Pancreas (tissue), 10 donors: ENCODE results near the gene ARHGAP8. TPM values are rescaled to one million over a fixed set of nuclear protein-coding genes. Genes with fewer than 3 reads are reported as not detected.

Source experiments
- ATAC-seq, 4 donors: fragments of 200-7000 bp; cut with Tn5 transposase; one replicate each; pipeline versions ENCODE4 v1.8.0 to v1.9.1; 2020; ENCODE audit warnings: mild to moderate bottlenecking in 4 of 4, moderate library complexity in 4 of 4
- DNase-seq, 6 donors: peaks; one replicate each; pipeline ENCODE4 v3.0.0-alpha.2; 2020
- FAIRE-seq: peaks from 2 replicates; lab custom pipeline; 2012; peaks lifted over from hg19 to GRCh38; lab: Jason Lieb, UNC
- H3K27ac ChIP-seq, 4 donors: fragments of 200-600 bp; sonication (generic); 1 replicate in 3 of 4; 2 replicates in 1 of 4; pipeline versions ENCODE4 v1.5.0 to v1.8.0; 2020
- H3K27me3 ChIP-seq, 4 donors: fragments of 200-600 bp; one replicate each; pipeline ENCODE4 v1.8.0; 2021
- H3K36me3 ChIP-seq, 3 donors: fragments of 200-600 bp; sonication (generic) in 1 of 3; one replicate each; pipeline versions ENCODE4 v1.5.0 to v1.8.0; 2020 to 2021
- H3K4me1 ChIP-seq, 3 donors: fragments of 200-600 bp; one replicate each; pipeline ENCODE4 v1.8.0; 2021
- H3K4me3 ChIP-seq, 4 donors: fragments of 200-600 bp; sonication (generic) in 2 of 4; one replicate each; pipeline versions ENCODE4 v1.5.0 to v1.8.0; 2020 to 2021
- H3K9me3 ChIP-seq, 4 donors: fragments of 200-600 bp; one replicate each; pipeline ENCODE4 v1.8.0; 2021
- WGBS, 2 donors: extraction: QIAGEN DNeasy Blood & Tissue Kit; methylation state at CpG; one replicate each; pipeline ENCODE4 v1.1.7; 2013; 5-methylcytosine and 5-hydroxymethylcytosine counted together
- intact Hi-C, 3 donors: fragments of 100-400 bp; cut with DNase I; formaldehyde crosslinking; loops; one replicate each; pipeline versions ENCODE4 v1.11.1 to v1.14.2; 2022
- polyA plus RNA-seq, 2 donors: library from polyadenylated mRNA; stranded (reverse); fragments of 200-250 nt; gene quantifications; one replicate each; pipeline ENCODE4 v1.2.3, GENCODE V29; 2013
- total RNA-seq, 6 donors: library from RNA; stranded (reverse); fragmentation: NEBNext Ultra II Directional in 4 of 6; extraction: Animal tissue kit (Norgen Biotek cat#: 25700) in 4 of 6; gene quantifications; one replicate each; pipeline versions ENCODE4 v1.2.1 to v1.2.4, GENCODE V29; 2021 to 2023
- TF ChIP-seq, protein P1 (sequence below), 4 donors: fragments of 200-600 bp; sonication (generic) in 3 of 4; IDR thresholded peaks; one replicate each; pipeline versions ENCODE4 v1.5.0 to v1.8.0; 2021; ENCODE audit warnings: antibody characterized with exemption in 4 of 4
- donor health status: healthy with polysubstance abuse.
- donor health status: DM: no; HTN: no; CAD: no; lungs with moderate emphysema.
- donor health status: DM: no; HTN: no; CAD: no.
- donor health status: control.
- donor health status: control.
- donor health status: Bipolar disorder and iron deficiency.
- donor health status: DM: yes; HTN: yes; CAD: no.
- donor health status: DM: no; HTN: no; CAD: no.
- donor health status: DM: no; HTN: no; CAD: no.
- donor health status: DM: yes; HTN: yes; CAD: no.

ARHGAP8 gene
- total and polyA plus RNA-seq, 8 donors: 8.6 to 59.2 (median 15.1) TPM

DNA sequence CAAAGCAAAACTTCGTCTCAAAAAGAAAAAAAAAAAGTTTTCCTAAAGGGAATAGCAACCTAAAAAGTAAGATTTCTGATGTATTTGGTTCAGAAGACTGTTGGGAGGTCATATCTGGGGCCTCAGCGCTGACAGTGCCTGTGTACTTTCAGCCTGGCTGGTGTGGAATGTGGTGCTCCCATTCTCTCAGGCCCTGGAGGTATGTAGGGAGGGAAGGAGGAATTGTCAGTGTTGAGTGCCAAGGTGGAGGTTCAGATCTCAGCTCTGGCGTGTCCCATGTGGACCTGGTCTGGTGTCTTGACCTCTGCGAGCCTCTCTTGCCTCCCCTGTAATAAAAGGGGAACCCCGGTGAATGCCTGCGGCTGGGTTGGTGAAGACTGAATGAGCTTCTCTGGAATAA, 28.0 kb upstream of the ARHGAP8 start:
- no peak for FAIRE-seq
- Histone ChIP-seq H3K4me1 (no peaks in the 10 kb centered on the region), H3K9me3 (no peaks in the 10 kb centered on the region), H3K4me3 (no peak overlapping the region), H3K27ac (no peak overlapping the region), H3K27me3 (no peaks in the 10 kb centered on the region), H3K36me3 (peaks cover 0 to 1% (median 0%) of the 10 kb centered on the region in 3 donors)
- TF ChIP-seq, protein P1, sequence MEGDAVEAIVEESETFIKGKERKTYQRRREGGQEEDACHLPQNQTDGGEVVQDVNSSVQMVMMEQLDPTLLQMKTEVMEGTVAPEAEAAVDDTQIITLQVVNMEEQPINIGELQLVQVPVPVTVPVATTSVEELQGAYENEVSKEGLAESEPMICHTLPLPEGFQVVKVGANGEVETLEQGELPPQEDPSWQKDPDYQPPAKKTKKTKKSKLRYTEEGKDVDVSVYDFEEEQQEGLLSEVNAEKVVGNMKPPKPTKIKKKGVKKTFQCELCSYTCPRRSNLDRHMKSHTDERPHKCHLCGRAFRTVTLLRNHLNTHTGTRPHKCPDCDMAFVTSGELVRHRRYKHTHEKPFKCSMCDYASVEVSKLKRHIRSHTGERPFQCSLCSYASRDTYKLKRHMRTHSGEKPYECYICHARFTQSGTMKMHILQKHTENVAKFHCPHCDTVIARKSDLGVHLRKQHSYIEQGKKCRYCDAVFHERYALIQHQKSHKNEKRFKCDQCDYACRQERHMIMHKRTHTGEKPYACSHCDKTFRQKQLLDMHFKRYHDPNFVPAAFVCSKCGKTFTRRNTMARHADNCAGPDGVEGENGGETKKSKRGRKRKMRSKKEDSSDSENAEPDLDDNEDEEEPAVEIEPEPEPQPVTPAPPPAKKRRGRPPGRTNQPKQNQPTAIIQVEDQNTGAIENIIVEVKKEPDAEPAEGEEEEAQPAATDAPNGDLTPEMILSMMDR (IDR thresholded peaks at IDR 0.05): no peak
- WGBS, 2 donors: 88 to 92% methylated on average over 6 of the region's 6 CpGs
- ATAC-seq: no peak
- no peak for DNase-seq
- intact Hi-C loops: no loop called here

- Histone ChIP-seq H3K9me3 (no peaks in the 10 kb centered on the region), H3K4me1 (no peaks in the 10 kb centered on the region), H3K27ac (no peak overlapping the region), H3K27me3 (no peaks in the 10 kb centered on the region), H3K36me3 (peaks cover 0 to 3% (median 0%) of the 10 kb centered on the region in 3 donors), H3K4me3 (no peak overlapping the region)
- ATAC-seq (no peak), DNase-seq (no peak), FAIRE-seq (no peak)
- TF ChIP-seq, protein P1 (IDR thresholded peaks at IDR 0.05): no peak
- WGBS, 2 donors: 86 to 90% methylated on average over 8 of the region's 8 CpGs
- intact Hi-C loops: no loop called here
These were observed 27.5 kb upstream of the ARHGAP8 start for GRCh38 chr22:44724859-44725258.

- 92 to 94% methylated on average over 11 of the region's 11 CpGs for WGBS, 2 donors
- H3K4me1 ChIP-seq: peaks cover 0 to 5% (median 0%) of the 10 kb centered on the region in 3 donors
- DNase-seq: no peak
- peaks cover 0 to 3% (median 0%) of the 10 kb centered on the region in 3 donors for H3K36me3 ChIP-seq
- no peak for FAIRE-seq
- H3K27ac ChIP-seq: no peak overlapping the region
- TF ChIP-seq, protein P1 (IDR thresholded peaks at IDR 0.05): no peak
- no peak for ATAC-seq
- H3K27me3 ChIP-seq: no peaks in the 10 kb centered on the region
- intact Hi-C loops: no loop called here
- H3K9me3 ChIP-seq: no peaks in the 10 kb centered on the region
- no peak overlapping the region for H3K4me3 ChIP-seq
These were observed 25.9 kb upstream of the ARHGAP8 start for GRCh38 chr22:44726439-44726838.

GRCh38 chr22:44727148-44727547, 25.2 kb upstream of the ARHGAP8 start:
- FAIRE-seq: no peak
- Histone ChIP-seq H3K9me3 (no peaks in the 10 kb centered on the region), H3K4me1 (peaks cover 0 to 5% (median 0%) of the 10 kb centered on the region in 3 donors), H3K4me3 (no peak overlapping the region), H3K36me3 (peaks cover 0 to 3% (median 0%) of the 10 kb centered on the region in 3 donors), H3K27ac (no peak overlapping the region), H3K27me3 (no peaks in the 10 kb centered on the region)
- 95 to 97% methylated on average over 20 to 21 of the region's 21 CpGs for WGBS, 2 donors
- TF ChIP-seq, protein P1 (IDR thresholded peaks at IDR 0.05): no peak
- peak in 1 of 6 donors; percentile 51 for DNase-seq
- ATAC-seq: no peak
- intact Hi-C loops: no loop called here

DNA sequence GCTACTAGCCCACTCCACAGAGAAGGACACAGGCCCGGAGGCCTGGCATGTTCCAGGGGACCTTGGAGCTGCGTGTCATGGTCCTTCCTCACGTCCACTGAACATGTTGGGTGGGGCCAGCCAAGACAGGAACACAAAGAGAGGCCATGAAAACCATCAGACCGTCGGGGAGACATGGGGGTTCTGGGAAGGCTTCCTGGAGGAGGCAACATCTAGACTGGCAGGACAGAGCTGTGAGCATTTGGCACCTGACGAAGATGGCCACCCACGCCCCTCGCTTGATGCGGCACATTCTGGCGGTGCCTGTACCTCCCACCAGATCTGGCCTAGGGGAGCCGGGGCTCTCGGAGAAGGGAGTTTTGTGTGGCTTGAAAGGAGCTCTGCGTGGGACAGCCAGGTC, 24.7 kb upstream of the ARHGAP8 start:
- peaks cover 0 to 3% (median 0%) of the 10 kb centered on the region in 3 donors for H3K36me3 ChIP-seq
- no peaks in the 10 kb centered on the region for H3K9me3 ChIP-seq
- FAIRE-seq (no peak), DNase-seq (no peak), ATAC-seq (no peak)
- intact Hi-C loops: no loop called here
- H3K27me3 ChIP-seq: no peaks in the 10 kb centered on the region
- no peak overlapping the region for H3K4me3 ChIP-seq
- 88 to 91% methylated on average over 13 of the region's 13 CpGs for WGBS, 2 donors
- TF ChIP-seq, protein P1 (IDR thresholded peaks at IDR 0.05): no peak
- peaks cover 0 to 5% (median 0%) of the 10 kb centered on the region in 3 donors for H3K4me1 ChIP-seq
- no peak overlapping the region for H3K27ac ChIP-seq
